HL-60 (cell line): Measurements from ENCODE around the gene HSPA12B.

ENCODE experiments used
- CTCF ChIP-seq: IDR thresholded peaks from one replicate; pipeline ENCODE4 v1.5.1; 2011; ENCODE audit warnings: low read length, control low read depth, inconsistent platforms; ENCODE audit not compliant: insufficient read depth
- POLR2AphosphoS5 ChIP-seq: IDR thresholded peaks from 2 replicates; pipeline ENCODE4 v1.6.1; 2012; ENCODE audit warnings: low read depth
- SPI1 ChIP-seq: IDR thresholded peaks from 2 replicates; pipeline ENCODE4 v1.6.1; 2012; ENCODE audit warnings: low read depth, mild to moderate bottlenecking, borderline replicate concordance

- TF ChIP-seq CTCF (no peak), POLR2AphosphoS5 (no peak), SPI1 (no peak)
Measured at GRCh38 chr20:3728354-3728753, 4.1 kb upstream of the HSPA12B start.
